Adrenal gland (tissue), 12 donors: Measurements from ENCODE around the gene PAX5. TPM values are rescaled to one million over a fixed set of nuclear protein-coding genes. Genes with fewer than 3 reads are reported as not detected.

Experiments used
- DNase-seq, 7 donors: peaks; one replicate each; pipeline ENCODE4 v3.0.0-alpha.2; 2019 to 2020
- H3K27ac ChIP-seq, 5 donors: fragments of 200-600 bp; sonication (generic) in 4 of 5; 1 replicate in 3 of 5; 2 replicates in 2 of 5; pipeline versions ENCODE4 v1.5.1 to v1.8.0; 2016 to 2020; ENCODE audit warnings: mild to moderate bottlenecking in 1 of 5
- H3K27me3 ChIP-seq: fragments of 200-600 bp; 2 replicates; pipeline ENCODE4 v1.8.0; 2021
- H3K36me3 ChIP-seq, 2 donors: fragments of 200-600 bp; replicated peaks in 1 of 2; 1 replicate in 1 of 2; 2 replicates in 1 of 2; pipeline versions ENCODE4 v1.5.1 to v1.8.0; 2018 to 2022
- H3K4me1 ChIP-seq, 2 donors: fragments of 200-600 bp; replicated peaks in 1 of 2; 1 replicate in 1 of 2; 2 replicates in 1 of 2; pipeline versions ENCODE4 v1.5.1 to v1.8.0; 2018 to 2021
- H3K4me3 ChIP-seq, 4 donors: fragments of 200-600 bp; sonication (generic) in 3 of 4; one replicate each; pipeline ENCODE4 v1.5.1; 2016 to 2018
- H3K9me3 ChIP-seq, 3 donors: fragments of 200-600 bp; sonication (generic) in 1 of 3; replicated peaks in 1 of 3; 1 replicate in 2 of 3; 2 replicates in 1 of 3; pipeline versions ENCODE4 v1.5.1 to v1.8.0; 2016 to 2021
- POLR2A ChIP-seq, 2 donors: fragments of 450-650 bp; IDR thresholded peaks; one replicate each; pipeline ENCODE4 v1.6.1; 2017; ENCODE audit warnings: antibody characterized with exemption in 2 of 2, mild to moderate bottlenecking in 2 of 2, moderate library complexity in 1 of 2
- WGBS, 4 donors: extraction: QIAGEN DNeasy Blood & Tissue Kit in 2 of 4; methylation state at CpG; one replicate each; pipeline versions ENCODE4 v1.1.5 to v1.1.7; 2013 to 2017; 5-methylcytosine and 5-hydroxymethylcytosine counted together
- intact Hi-C, 2 donors: fragments of 100-400 bp; cut with DNase I; formaldehyde crosslinking; loops; one replicate each; pipeline versions ENCODE4 v1.14.1 to v1.15.0; 2022 to 2023
- polyA plus RNA-seq, 3 donors: library from polyadenylated mRNA; stranded (reverse); fragments of 200-250 nt in 2 of 3; fragments of 350-450 nt in 1 of 3; fragmentation: Illumina TruSeq in 1 of 3; extraction: RNeasy Lipid Tissue Mini Kit (QIAGEN cat#74804) in 1 of 3; gene quantifications; one replicate each; pipeline ENCODE4 v1.2.3, GENCODE V29; 2013 to 2014
- total RNA-seq, 9 donors: library from RNA; depleted of rRNA in 4 of 9; stranded (reverse); fragments of >200 nt in 4 of 9; fragments of 120-200 nt in 1 of 9; fragmentation: NEBNext Ultra II Directional in 1 of 9; extraction: Animal tissue kit (Norgen Biotek cat#: 25700) in 1 of 9; gene quantifications; one replicate each; pipeline versions ENCODE4 v1.1.0 to v1.2.4, GENCODE V29; 2013 to 2023
- TF ChIP-seq, protein P1 (sequence below), 6 experiments: fragments of 450-650 bp in 4 of 6; fragments of 200-600 bp in 2 of 6; sonication (generic) in 1 of 6; IDR thresholded peaks; 1 replicate in 5 of 6; 2 replicates in 1 of 6; pipeline versions ENCODE4 v1.5.1 to v1.8.0; 2016 to 2021; ENCODE audit warnings: antibody characterized with exemption in 6 of 6, mild to moderate bottlenecking in 2 of 6, moderate library complexity in 1 of 6
- donor health status: healthy with polysubstance abuse.
- donor health status: Bipolar disorder and iron deficiency.
- donor health status: DM: yes; HTN: yes; CAD: no.
- donor health status: DM: no; HTN: no; CAD: no.
- donor health status: DM: no; HTN: no; CAD: no.
- donor health status: DM: yes; HTN: yes; CAD: no.

PAX5 gene
- total and polyA plus RNA-seq, 12 donors, result under 0.01 to 0.22 (median 0.09) TPM; not detected in 6

DNA sequence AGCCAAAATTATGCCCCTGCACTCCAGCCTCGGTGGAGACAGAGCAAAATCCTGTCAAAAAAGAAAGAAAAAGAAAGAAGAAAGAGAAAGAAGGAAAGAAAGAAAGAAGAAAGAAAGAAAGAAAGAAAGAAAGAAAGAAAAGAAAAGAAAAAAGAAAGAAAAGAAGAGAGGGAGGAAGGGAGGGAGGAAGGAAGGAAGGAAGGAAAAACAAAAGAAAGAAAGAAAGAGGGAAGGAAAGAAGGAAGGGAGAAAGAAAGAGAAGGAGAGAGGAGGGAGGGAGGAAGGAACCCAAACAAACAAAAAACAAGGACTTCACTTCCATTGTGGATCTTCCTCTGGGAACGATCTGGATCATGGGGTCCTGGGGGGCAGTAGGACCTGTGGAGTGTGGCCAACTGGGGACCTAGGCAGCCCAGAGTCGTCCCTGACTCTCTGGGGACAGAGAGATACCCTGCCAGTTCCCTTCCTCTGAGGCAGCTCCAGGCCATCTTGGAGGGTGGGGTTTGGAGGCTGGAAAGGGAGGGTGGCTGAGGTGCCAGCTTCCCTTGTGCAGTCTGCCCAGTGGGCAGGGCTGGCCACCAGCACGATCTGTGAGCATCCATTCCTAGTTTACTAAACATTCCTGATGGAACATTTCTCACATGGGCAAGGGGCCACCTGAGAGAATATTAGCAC lies 216.8 kb downstream of the PAX5 start:
- no peak for DNase-seq
- 58 to 69% (median 68%) methylated on average over 4 of the region's 4 CpGs for WGBS, 4 donors

DNA sequence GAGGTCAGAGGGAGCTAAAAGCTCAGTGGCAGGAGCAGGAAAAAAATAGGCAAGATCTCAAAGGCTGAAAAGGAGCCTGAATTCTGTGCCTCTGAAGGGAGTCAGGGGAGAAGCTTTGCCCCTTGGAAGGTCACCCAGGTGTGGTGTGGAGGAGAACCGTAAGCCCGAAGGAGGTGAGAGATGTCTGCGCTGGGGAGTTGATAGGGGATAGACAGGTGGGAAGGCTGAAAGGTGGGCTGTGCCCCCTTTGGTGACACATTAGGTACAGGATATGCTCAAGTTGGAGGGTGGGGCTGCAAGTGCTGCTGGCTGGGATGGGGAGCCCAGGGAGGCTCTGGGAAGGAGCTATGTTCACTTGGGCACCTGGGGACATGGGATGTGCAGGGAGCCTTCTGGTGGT lies 217.7 kb downstream of the PAX5 start:
- DNase-seq, result no peak
- Histone ChIP-seq H3K4me3 (no peak overlapping the region), H3K36me3 (no peaks in the 10 kb centered on the region), H3K4me1 (peaks cover 0 to 6% of the 10 kb centered on the region in 2 donors), H3K27me3 (no peaks in the 10 kb centered on the region), H3K27ac (no peak overlapping the region), H3K9me3 (no peaks in the 10 kb centered on the region)
- TF ChIP-seq POLR2A (IDR thresholded peaks at IDR 0.05), result no peak
- TF ChIP-seq, protein P1, sequence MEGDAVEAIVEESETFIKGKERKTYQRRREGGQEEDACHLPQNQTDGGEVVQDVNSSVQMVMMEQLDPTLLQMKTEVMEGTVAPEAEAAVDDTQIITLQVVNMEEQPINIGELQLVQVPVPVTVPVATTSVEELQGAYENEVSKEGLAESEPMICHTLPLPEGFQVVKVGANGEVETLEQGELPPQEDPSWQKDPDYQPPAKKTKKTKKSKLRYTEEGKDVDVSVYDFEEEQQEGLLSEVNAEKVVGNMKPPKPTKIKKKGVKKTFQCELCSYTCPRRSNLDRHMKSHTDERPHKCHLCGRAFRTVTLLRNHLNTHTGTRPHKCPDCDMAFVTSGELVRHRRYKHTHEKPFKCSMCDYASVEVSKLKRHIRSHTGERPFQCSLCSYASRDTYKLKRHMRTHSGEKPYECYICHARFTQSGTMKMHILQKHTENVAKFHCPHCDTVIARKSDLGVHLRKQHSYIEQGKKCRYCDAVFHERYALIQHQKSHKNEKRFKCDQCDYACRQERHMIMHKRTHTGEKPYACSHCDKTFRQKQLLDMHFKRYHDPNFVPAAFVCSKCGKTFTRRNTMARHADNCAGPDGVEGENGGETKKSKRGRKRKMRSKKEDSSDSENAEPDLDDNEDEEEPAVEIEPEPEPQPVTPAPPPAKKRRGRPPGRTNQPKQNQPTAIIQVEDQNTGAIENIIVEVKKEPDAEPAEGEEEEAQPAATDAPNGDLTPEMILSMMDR (IDR thresholded peaks at IDR 0.05), result no peak
- intact Hi-C loops, result no loop called here
- WGBS, 4 donors, result 89 to 93% (median 91%) methylated on average over 3 of the region's 3 CpGs

More for the DNA sequence above, 216.8 kb downstream of the PAX5 start:
- TF ChIP-seq, protein P1 (IDR thresholded peaks at IDR 0.05), result no peak
- no peak for TF ChIP-seq POLR2A (IDR thresholded peaks at IDR 0.05)
- Histone ChIP-seq H3K27ac (no peak overlapping the region), H3K36me3 (no peaks in the 10 kb centered on the region), H3K27me3 (no peaks in the 10 kb centered on the region), H3K4me3 (no peak overlapping the region), H3K4me1 (peaks cover 0 to 6% of the 10 kb centered on the region in 2 donors), H3K9me3 (no peaks in the 10 kb centered on the region)
- intact Hi-C loops, result no loop called here

DNA sequence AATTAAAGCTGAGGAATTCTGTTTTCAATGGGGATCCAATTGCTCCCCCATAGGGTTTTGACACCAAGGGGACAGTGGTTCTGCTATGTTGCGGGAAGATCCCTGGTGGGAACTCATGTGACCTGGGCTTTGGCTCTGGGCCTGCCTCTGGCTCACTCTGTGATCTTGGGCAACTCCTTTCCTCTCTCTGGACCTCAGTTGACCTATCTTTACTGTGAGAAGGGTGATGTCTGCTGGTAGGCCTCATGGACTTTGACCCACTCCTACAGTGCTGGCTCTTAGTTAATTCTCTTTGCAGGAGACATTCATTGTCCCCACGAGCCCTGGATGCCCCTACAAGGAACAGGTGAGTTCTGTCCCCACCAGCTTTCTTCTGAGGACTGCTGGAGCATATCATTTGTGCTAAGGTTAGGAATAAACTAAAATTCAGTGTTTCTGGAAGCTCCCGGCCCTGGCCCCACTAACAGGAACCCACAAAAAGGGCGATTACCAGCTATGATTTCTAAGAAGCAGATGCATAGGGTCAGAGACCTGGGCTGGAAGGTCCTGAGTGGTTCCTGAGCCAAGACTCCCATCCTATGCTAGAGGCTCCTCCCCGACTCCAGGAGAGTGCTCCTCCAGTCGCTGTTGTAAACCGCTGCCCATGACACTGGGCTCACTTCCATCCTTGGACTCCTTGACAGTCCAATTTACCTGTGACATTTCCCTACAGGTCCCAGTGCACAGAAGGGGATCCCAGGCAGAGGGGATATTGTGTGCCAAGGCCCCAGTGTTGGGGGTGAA lies 218.3 kb downstream of the PAX5 start:
- intact Hi-C loops, result no loop called here
- Histone ChIP-seq H3K27me3 (no peaks in the 10 kb centered on the region), H3K27ac (no peak overlapping the region), H3K4me3 (no peak overlapping the region), H3K36me3 (no peaks in the 10 kb centered on the region), H3K4me1 (peaks cover 0 to 6% of the 10 kb centered on the region in 2 donors), H3K9me3 (no peaks in the 10 kb centered on the region)
- TF ChIP-seq POLR2A (IDR thresholded peaks at IDR 0.05), result no peak
- TF ChIP-seq, protein P1 (IDR thresholded peaks at IDR 0.05), result no peak
- WGBS, 4 donors, result 83 to 89% (median 88%) methylated on average over 6 to 7 of the region's 7 CpGs
- DNase-seq, result peak in 1 of 7 donors; percentile 31

DNA sequence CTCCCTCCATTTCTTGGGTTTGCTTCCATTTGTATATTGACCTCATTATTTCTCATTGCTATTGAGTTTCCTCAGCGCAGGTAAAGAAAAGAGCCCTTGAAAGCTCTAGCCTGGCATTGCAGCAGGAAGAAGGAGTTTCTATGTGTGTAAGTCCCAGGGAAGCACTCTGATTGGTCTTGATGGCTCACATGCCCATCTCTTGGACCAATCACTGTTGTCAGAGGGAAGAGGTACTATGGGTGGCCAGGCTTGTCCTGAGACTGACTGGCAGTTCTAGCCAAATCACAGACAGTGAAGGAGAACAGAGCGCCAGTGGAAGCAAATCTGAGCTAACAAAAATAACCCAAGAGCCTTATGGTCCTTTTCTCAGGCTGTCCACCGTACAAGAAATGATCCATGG lies 219.0 kb downstream of the PAX5 start:
- TF ChIP-seq, protein P1 (IDR thresholded peaks at IDR 0.05), result no peak
- no peak for TF ChIP-seq POLR2A (IDR thresholded peaks at IDR 0.05)
- Histone ChIP-seq H3K9me3 (no peaks in the 10 kb centered on the region), H3K4me1 (peaks cover 0 to 6% of the 10 kb centered on the region in 2 donors), H3K4me3 (no peak overlapping the region), H3K27ac (no peak overlapping the region), H3K27me3 (no peaks in the 10 kb centered on the region), H3K36me3 (no peaks in the 10 kb centered on the region)
- no peak for DNase-seq
- intact Hi-C loops, result no loop called here
- 92 to 98% (median 95%) methylated on average over 3 of the region's 3 CpGs for WGBS, 4 donors
